ENCODE results near the gene COLEC12.

The COLEC12 gene

GRCh38 chr18:471716-472115, 28.8 kb downstream of the COLEC12 start:
- Mint-ChIP-seq H3K36me3 (ENCODE audit: low read depth) (no peaks in the 10 kb centered on the region), H3K27ac (no peak overlapping the region), H3K27me3 (peaks cover 4% of the 10 kb centered on the region), H3K4me1 (ENCODE audit: low read depth) (no peaks in the 10 kb centered on the region), H3K9me3 (no peaks in the 10 kb centered on the region), H3K4me3 (no peak overlapping the region)

- Mint-ChIP-seq H3K27ac (no peak overlapping the region), H3K9me3 (no peaks in the 10 kb centered on the region), H3K27me3 (peaks cover 7% of the 10 kb centered on the region), H3K4me3 (no peak overlapping the region), H3K4me1 (ENCODE audit: low read depth) (no peaks in the 10 kb centered on the region), H3K36me3 (ENCODE audit: low read depth) (no peaks in the 10 kb centered on the region)
Measured at GRCh38 chr18:470661-471501, 29.6 kb downstream of the COLEC12 start.

GRCh38 chr18:468955-469790, 31.3 kb downstream of the COLEC12 start:
- peaks cover 12% of the 10 kb centered on the region for H3K27me3 Mint-ChIP-seq
- no peaks in the 10 kb centered on the region for H3K4me1 Mint-ChIP-seq (ENCODE audit: low read depth)
- no peaks in the 10 kb centered on the region for H3K36me3 Mint-ChIP-seq (ENCODE audit: low read depth)
- no peak overlapping the region for H3K27ac Mint-ChIP-seq
- H3K9me3 Mint-ChIP-seq: no peaks in the 10 kb centered on the region
- H3K4me3 Mint-ChIP-seq: no peak overlapping the region

- no peak overlapping the region for H3K27ac Mint-ChIP-seq
- H3K9me3 Mint-ChIP-seq: peaks cover 3% of the 10 kb centered on the region
- H3K4me1 Mint-ChIP-seq (ENCODE audit: low read depth): no peaks in the 10 kb centered on the region
- no peak overlapping the region for H3K4me3 Mint-ChIP-seq
- H3K36me3 Mint-ChIP-seq (ENCODE audit: low read depth): no peaks in the 10 kb centered on the region
- H3K27me3 Mint-ChIP-seq: peaks cover 30% of the 10 kb centered on the region
Measured at GRCh38 chr18:463827-464541, 36.5 kb downstream of the COLEC12 start.

GRCh38 chr18:463403-463802, 37.1 kb downstream of the COLEC12 start:
- Mint-ChIP-seq H3K4me1 (ENCODE audit: low read depth) (no peaks in the 10 kb centered on the region), H3K27ac (no peak overlapping the region), H3K9me3 (peaks cover 3% of the 10 kb centered on the region), H3K27me3 (peaks cover 30% of the 10 kb centered on the region), H3K36me3 (ENCODE audit: low read depth) (no peaks in the 10 kb centered on the region), H3K4me3 (no peak overlapping the region)

GRCh38 chr18:461762-462161, 38.7 kb downstream of the COLEC12 start:
- no peaks in the 10 kb centered on the region for H3K4me1 Mint-ChIP-seq (ENCODE audit: low read depth)
- no peaks in the 10 kb centered on the region for H3K36me3 Mint-ChIP-seq (ENCODE audit: low read depth)
- H3K27ac Mint-ChIP-seq: no peak overlapping the region
- peaks cover 3% of the 10 kb centered on the region for H3K9me3 Mint-ChIP-seq
- no peak overlapping the region for H3K4me3 Mint-ChIP-seq
- peaks cover 36% of the 10 kb centered on the region for H3K27me3 Mint-ChIP-seq

- H3K36me3 Mint-ChIP-seq (ENCODE audit: low read depth): no peaks in the 10 kb centered on the region
- no peak overlapping the region for H3K27ac Mint-ChIP-seq
- peaks cover 3% of the 10 kb centered on the region for H3K9me3 Mint-ChIP-seq
- peaks cover 38% of the 10 kb centered on the region for H3K27me3 Mint-ChIP-seq
- H3K4me3 Mint-ChIP-seq: no peak overlapping the region
- no peaks in the 10 kb centered on the region for H3K4me1 Mint-ChIP-seq (ENCODE audit: low read depth)
Measured at GRCh38 chr18:460791-461190, 39.7 kb downstream of the COLEC12 start.

- Mint-ChIP-seq H3K4me3 (no peak overlapping the region), H3K27me3 (peaks cover 39% of the 10 kb centered on the region), H3K36me3 (ENCODE audit: low read depth) (no peaks in the 10 kb centered on the region), H3K4me1 (ENCODE audit: low read depth) (no peaks in the 10 kb centered on the region), H3K27ac (no peak overlapping the region), H3K9me3 (peaks cover 3% of the 10 kb centered on the region)
Measured at GRCh38 chr18:459814-460593, 40.5 kb downstream of the COLEC12 start.

GRCh38 chr18:457521-458412, 42.7 kb downstream of the COLEC12 start:
- Mint-ChIP-seq H3K27me3 (peaks cover 27% of the 10 kb centered on the region), H3K27ac (no peak overlapping the region), H3K9me3 (peaks cover 15% of the 10 kb centered on the region), H3K36me3 (ENCODE audit: low read depth) (no peaks in the 10 kb centered on the region), H3K4me3 (no peak overlapping the region), H3K4me1 (ENCODE audit: low read depth) (no peaks in the 10 kb centered on the region)

GRCh38 chr18:457140-457519, 43.4 kb downstream of the COLEC12 start:
- H3K9me3 Mint-ChIP-seq: peaks cover 15% of the 10 kb centered on the region
- no peaks in the 10 kb centered on the region for H3K4me1 Mint-ChIP-seq (ENCODE audit: low read depth)
- no peaks in the 10 kb centered on the region for H3K36me3 Mint-ChIP-seq (ENCODE audit: low read depth)
- no peak overlapping the region for H3K4me3 Mint-ChIP-seq
- no peak overlapping the region for H3K27ac Mint-ChIP-seq
- peaks cover 22% of the 10 kb centered on the region for H3K27me3 Mint-ChIP-seq

GRCh38 chr18:456361-457139, 44.0 kb downstream of the COLEC12 start:
- Mint-ChIP-seq H3K4me1 (ENCODE audit: low read depth) (no peaks in the 10 kb centered on the region), H3K27ac (no peak overlapping the region), H3K9me3 (peaks cover 13% of the 10 kb centered on the region), H3K36me3 (ENCODE audit: low read depth) (no peaks in the 10 kb centered on the region), H3K4me3 (no peak overlapping the region), H3K27me3 (peaks cover 17% of the 10 kb centered on the region)

GRCh38 chr18:453400-453799, 47.1 kb downstream of the COLEC12 start:
- Mint-ChIP-seq H3K4me1 (ENCODE audit: low read depth) (no peaks in the 10 kb centered on the region), H3K27ac (no peak overlapping the region), H3K27me3 (peaks cover 22% of the 10 kb centered on the region), H3K4me3 (no peak overlapping the region), H3K36me3 (ENCODE audit: low read depth) (no peaks in the 10 kb centered on the region), H3K9me3 (peaks cover 24% of the 10 kb centered on the region)

GRCh38 chr18:452816-453215, 47.7 kb downstream of the COLEC12 start:
- no peaks in the 10 kb centered on the region for H3K4me1 Mint-ChIP-seq (ENCODE audit: low read depth)
- peaks cover 28% of the 10 kb centered on the region for H3K27me3 Mint-ChIP-seq
- H3K36me3 Mint-ChIP-seq (ENCODE audit: low read depth): no peaks in the 10 kb centered on the region
- H3K27ac Mint-ChIP-seq: no peak overlapping the region
- H3K4me3 Mint-ChIP-seq: no peak overlapping the region
- H3K9me3 Mint-ChIP-seq: peaks cover 24% of the 10 kb centered on the region
